ENCODE measurements around the gene AFM.

The AFM gene

GRCh38 chr4:73539386-73539785 lies 57.8 kb downstream of the AFM start (continued):
- no peak for TF ChIP-seq ZNF16 (tag by site-specific recombination; IDR thresholded peaks at IDR 0.05; ENCODE audit: low read depth)
- no peak for TF ChIP-seq EGR2 (tag by site-specific recombination; IDR thresholded peaks at IDR 0.05; ENCODE audit: low read depth)
- no peak for TF ChIP-seq ZNF132 (tag by site-specific recombination; IDR thresholded peaks at IDR 0.05; ENCODE audit: borderline replicate concordance)
- TF ChIP-seq, protein P1, sequence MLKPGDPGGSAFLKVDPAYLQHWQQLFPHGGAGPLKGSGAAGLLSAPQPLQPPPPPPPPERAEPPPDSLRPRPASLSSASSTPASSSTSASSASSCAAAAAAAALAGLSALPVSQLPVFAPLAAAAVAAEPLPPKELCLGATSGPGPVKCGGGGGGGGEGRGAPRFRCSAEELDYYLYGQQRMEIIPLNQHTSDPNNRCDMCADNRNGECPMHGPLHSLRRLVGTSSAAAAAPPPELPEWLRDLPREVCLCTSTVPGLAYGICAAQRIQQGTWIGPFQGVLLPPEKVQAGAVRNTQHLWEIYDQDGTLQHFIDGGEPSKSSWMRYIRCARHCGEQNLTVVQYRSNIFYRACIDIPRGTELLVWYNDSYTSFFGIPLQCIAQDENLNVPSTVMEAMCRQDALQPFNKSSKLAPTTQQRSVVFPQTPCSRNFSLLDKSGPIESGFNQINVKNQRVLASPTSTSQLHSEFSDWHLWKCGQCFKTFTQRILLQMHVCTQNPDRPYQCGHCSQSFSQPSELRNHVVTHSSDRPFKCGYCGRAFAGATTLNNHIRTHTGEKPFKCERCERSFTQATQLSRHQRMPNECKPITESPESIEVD (tag by site-specific recombination; IDR thresholded peaks at IDR 0.05), result peak; percentile 10; the same call in 1 of the 2 replicates
- TF ChIP-seq, protein P2, sequence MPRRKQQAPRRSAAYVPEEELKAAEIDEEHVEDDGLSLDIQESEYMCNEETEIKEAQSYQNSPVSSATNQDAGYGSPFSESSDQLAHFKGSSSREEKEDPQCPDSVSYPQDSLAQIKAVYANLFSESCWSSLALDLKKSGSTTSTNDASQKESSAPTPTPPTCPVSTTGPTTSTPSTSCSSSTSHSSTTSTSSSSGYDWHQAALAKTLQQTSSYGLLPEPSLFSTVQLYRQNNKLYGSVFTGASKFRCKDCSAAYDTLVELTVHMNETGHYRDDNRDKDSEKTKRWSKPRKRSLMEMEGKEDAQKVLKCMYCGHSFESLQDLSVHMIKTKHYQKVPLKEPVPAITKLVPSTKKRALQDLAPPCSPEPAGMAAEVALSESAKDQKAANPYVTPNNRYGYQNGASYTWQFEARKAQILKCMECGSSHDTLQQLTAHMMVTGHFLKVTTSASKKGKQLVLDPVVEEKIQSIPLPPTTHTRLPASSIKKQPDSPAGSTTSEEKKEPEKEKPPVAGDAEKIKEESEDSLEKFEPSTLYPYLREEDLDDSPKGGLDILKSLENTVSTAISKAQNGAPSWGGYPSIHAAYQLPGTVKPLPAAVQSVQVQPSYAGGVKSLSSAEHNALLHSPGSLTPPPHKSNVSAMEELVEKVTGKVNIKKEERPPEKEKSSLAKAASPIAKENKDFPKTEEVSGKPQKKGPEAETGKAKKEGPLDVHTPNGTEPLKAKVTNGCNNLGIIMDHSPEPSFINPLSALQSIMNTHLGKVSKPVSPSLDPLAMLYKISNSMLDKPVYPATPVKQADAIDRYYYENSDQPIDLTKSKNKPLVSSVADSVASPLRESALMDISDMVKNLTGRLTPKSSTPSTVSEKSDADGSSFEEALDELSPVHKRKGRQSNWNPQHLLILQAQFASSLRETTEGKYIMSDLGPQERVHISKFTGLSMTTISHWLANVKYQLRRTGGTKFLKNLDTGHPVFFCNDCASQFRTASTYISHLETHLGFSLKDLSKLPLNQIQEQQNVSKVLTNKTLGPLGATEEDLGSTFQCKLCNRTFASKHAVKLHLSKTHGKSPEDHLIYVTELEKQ (tag by site-specific recombination; IDR thresholded peaks at IDR 0.05; ENCODE audit: borderline replicate concordance), result no peak
- TF ChIP-seq ZBTB7A (tag by site-specific recombination; IDR thresholded peaks at IDR 0.05; ENCODE audit: low read depth), result no peak
- no peak for TF ChIP-seq TRIM28 (IDR thresholded peaks at IDR 0.05; ENCODE audit: borderline replicate concordance, low read length)
- TF ChIP-seq HIC1 (tag by site-specific recombination; IDR thresholded peaks at IDR 0.05), result no peak
- TF ChIP-seq, protein P3, sequence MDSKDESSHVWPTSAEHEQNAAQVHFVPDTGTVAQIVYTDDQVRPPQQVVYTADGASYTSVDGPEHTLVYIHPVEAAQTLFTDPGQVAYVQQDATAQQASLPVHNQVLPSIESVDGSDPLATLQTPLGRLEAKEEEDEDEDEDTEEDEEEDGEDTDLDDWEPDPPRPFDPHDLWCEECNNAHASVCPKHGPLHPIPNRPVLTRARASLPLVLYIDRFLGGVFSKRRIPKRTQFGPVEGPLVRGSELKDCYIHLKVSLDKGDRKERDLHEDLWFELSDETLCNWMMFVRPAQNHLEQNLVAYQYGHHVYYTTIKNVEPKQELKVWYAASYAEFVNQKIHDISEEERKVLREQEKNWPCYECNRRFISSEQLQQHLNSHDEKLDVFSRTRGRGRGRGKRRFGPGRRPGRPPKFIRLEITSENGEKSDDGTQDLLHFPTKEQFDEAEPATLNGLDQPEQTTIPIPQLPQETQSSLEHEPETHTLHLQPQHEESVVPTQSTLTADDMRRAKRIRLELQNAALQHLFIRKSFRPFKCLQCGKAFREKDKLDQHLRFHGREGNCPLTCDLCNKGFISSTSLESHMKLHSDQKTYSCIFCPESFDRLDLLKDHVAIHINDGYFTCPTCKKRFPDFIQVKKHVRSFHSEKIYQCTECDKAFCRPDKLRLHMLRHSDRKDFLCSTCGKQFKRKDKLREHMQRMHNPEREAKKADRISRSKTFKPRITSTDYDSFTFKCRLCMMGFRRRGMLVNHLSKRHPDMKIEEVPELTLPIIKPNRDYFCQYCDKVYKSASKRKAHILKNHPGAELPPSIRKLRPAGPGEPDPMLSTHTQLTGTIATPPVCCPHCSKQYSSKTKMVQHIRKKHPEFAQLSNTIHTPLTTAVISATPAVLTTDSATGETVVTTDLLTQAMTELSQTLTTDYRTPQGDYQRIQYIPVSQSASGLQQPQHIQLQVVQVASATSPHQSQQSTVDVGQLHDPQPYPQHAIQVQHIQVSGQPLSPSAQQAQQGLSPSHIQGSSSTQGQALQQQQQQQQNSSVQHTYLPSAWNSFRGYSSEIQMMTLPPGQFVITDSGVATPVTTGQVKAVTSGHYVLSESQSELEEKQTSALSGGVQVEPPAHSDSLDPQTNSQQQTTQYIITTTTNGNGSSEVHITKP (tag by site-specific recombination; IDR thresholded peaks at IDR 0.05), result peak; percentile 39; the same call in 1 of the 2 replicates

DNA sequence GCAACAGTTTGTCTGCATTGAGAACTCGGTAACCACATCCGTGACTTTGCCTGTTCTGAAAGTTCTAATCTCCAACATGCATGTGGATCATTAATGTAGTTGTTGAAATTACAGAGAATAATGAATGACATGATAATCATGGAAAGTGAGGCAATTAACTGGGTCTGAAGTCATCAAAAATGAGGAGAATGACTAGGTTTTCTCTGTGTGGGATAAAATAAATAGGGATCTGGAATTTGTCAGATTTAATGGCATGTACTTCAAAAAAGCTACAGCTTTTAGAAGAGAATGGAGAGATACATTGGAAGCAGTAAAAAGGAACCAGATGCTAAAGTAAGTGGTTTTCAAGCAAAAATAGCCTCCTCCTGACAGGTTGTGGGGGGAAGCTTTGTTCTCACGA lies 59.3 kb downstream of the AFM start:
- no peak overlapping the region for H3K4me3 ChIP-seq (ENCODE audit: low read depth, low read length)
- CTCF ChIA-PET, result no interaction called here
- H3K4me1 ChIP-seq (ENCODE audit: control insufficient read depth, insufficient read depth, low read length), result no peaks in the 10 kb centered on the region
- H3K36me3 ChIP-seq (ENCODE audit: control insufficient read depth in 2 of 2, insufficient read depth in 1 of 2, low read length in 2 of 2), result no peaks in the 10 kb centered on the region
- POLR2A ChIA-PET, result no interaction called here
- no peaks in the 10 kb centered on the region for H3K9me3 ChIP-seq (ENCODE audit: control insufficient read depth, insufficient read depth, low read depth, low read length)
- TF ChIP-seq GLIS1 (tag by site-specific recombination; IDR thresholded peaks at IDR 0.05) (peak; percentile 78), ZNF146 (tag by site-specific recombination; IDR thresholded peaks at IDR 0.05) (no peak), ZBTB49 (tag by site-specific recombination; IDR thresholded peaks at IDR 0.05; ENCODE audit: low read depth) (no peak), ZNF280D (tag by site-specific recombination; IDR thresholded peaks at IDR 0.05) (no peak)
- TF ChIP-seq, protein P4, sequence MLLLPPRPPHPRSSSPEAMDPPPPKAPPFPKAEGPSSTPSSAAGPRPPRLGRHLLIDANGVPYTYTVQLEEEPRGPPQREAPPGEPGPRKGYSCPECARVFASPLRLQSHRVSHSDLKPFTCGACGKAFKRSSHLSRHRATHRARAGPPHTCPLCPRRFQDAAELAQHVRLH (tag by site-specific recombination; IDR thresholded peaks at IDR 0.05), result no peak
- H3K27ac ChIP-seq (ENCODE audit: extremely low read depth, low read depth, low read length), result no peak overlapping the region

Measured in HEK293 (cell line).